HG03354 (cell line): ENCODE measurements around the gene HSD17B13.
"Not testable (repeated sequence)": the region's sequence is repeated elsewhere in the genome, so short reads cannot be mapped to it uniquely, and the experiment has no call there.

Source experiments
- ATAC-seq: cut with Tn5 transposase; IDR thresholded peaks from one replicate; pipeline ENCODE4 v1.9.1; 2021; ENCODE audit warnings: mild to moderate bottlenecking; ENCODE audit not compliant: unreplicated experiment, poor library complexity, severe bottlenecking

Gene HSD17B13, protein sequence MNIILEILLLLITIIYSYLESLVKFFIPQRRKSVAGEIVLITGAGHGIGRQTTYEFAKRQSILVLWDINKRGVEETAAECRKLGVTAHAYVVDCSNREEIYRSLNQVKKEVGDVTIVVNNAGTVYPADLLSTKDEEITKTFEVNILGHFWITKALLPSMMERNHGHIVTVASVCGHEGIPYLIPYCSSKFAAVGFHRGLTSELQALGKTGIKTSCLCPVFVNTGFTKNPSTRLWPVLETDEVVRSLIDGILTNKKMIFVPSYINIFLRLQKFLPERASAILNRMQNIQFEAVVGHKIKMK

GRCh38 chr4:87322754-87323153 is at the start of gene HSD17B13:
Gene HSD17B13 (minus strand): TSS chr4:87322882. CDS start chr4:87322841, 41 bp downstream.
- ATAC-seq = no peak

GRCh38 chr4:87370068-87370467 is 47.4 kb upstream of the HSD17B13 start:
- ATAC-seq = no peak

DNA sequence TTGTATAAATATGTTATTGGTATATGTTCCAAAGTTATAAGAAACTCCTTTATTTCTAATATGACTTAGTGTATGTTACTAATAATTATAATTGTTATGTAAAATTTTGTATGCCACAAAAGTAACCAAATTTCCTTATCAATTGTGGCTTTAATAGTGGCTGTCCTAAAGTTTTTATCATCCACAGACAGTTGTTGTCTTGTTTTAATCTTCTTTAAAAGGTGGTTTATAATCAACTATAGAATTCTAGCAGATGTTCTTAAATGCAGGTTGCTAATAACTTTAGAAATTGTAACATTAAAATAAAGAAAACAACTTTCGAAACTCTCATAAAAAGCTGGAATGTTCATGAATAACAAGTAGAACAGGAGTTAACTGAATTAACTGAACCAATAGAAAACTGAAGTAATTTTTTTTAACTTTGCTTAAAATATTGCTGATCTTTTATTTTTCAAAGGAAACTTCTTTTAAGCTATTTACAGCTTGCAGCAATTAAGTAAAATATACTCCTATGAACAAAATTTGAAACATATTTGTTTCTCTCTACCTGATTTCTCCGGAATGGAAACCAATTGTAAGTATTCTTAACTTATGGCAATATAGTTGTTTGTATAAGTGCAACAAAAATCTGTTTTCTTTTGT is 44.0 kb upstream of the HSD17B13 start:
- ATAC-seq = no peak

DNA sequence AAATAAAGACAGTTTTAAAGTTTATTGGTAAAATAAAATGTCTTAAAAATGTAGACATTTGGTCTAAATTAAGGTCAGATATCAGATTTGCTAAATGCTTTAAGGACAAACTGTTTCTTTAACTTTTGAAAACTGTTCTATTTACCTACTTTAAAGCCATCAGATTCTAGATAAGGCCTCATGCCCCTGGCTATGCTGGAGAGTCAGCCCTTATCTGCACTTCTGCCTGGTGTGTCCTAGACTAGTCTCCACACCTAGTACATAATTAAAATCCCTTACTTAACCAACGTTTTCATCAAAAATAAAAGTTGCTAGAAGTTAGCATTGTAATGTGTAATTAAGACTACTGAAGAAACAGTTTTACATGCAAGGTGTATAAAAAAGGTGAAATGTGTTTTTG is 42.7 kb upstream of the HSD17B13 start:
- ATAC-seq = no peak

- ATAC-seq = no peak
Measured at GRCh38 chr4:87363552-87363951, 40.9 kb upstream of the HSD17B13 start.

- ATAC-seq = no peak
Measured at GRCh38 chr4:87360338-87360935, 37.8 kb upstream of the HSD17B13 start.

GRCh38 chr4:87359258-87359657 is 36.6 kb upstream of the HSD17B13 start:
- ATAC-seq = no peak

DNA sequence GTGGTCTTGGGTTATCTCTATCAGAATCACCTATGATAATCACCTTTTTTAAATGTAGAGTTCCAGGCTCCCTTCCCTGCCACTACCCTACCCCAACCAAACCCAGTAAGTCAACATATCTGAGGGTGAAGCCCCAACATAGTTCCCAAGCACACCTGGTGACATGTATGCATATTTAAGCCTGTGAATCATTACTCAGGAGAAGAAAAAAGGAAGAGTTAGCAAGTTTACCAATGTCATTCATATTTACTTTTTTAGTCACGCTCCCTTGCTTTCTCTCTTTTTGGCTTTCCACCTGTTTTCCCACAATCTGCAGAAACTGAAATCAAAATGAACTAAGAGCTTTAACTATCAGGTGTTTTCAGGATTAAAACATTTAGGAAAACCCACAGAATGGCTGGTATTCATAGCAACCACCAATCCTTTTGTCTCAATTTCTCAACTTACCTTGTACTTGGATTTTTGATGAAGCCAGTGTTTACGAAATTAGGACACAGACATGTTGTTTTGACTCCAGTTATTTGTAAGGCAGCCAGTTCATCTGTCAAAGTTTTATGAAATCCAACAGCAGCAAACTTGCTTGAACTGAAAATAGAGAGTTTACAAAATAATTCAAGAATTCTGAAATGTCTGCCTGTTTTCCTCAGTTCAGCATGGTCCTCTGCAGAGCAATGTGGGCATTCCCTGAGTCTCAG is 34.3 kb upstream of the HSD17B13 start:
- no peak for ATAC-seq

- no peak for ATAC-seq
Measured at GRCh38 chr4:87354168-87355102, 31.8 kb upstream of the HSD17B13 start.

DNA sequence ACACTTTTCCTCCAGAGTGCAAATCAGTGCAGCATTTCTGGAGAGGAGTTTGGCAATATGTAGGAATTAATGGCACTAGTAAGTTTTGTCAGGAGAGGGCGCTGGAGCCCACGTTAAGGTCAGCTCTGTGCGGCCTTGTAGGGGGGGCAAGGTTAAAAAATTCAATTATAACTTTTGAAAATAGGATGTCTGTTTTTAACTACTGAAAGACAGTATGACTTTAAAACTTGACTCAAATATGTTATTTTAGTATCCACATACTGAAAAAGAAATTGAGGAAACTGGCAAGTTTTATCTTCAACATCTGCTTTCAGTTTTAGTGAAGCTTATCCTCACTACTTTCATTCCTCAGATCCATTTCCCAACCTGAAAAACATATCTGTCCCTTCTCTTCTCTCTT is 30.9 kb upstream of the HSD17B13 start:
- ATAC-seq = peak; percentile 87

DNA sequence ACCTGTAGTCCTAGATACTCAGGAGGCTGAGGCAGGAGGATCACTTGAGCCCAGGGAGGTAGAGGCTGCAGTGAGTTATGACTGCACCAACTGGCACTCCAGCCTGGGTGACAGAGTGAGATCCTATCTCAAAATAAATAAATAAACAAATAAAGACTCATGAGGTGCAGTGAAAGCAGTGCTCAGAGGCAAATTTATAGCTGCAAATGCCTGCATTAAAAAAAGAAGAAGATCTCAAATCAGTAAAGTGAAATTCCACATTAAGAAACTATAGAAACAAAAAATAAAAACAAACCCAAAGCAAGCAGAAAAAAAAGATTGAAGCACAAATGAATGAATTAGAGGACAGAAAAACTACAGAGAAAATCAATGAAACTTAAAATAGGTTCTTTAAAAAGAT is 22.5 kb upstream of the HSD17B13 start:
- ATAC-seq = no peak

- no peak for ATAC-seq
Measured at GRCh38 chr4:87342872-87343271, 20.2 kb upstream of the HSD17B13 start.

GRCh38 chr4:87341954-87342635 is 19.4 kb upstream of the HSD17B13 start:
- ATAC-seq = not testable (repeated sequence)

GRCh38 chr4:87339440-87339839 is 16.8 kb upstream of the HSD17B13 start:
- ATAC-seq = no peak

DNA sequence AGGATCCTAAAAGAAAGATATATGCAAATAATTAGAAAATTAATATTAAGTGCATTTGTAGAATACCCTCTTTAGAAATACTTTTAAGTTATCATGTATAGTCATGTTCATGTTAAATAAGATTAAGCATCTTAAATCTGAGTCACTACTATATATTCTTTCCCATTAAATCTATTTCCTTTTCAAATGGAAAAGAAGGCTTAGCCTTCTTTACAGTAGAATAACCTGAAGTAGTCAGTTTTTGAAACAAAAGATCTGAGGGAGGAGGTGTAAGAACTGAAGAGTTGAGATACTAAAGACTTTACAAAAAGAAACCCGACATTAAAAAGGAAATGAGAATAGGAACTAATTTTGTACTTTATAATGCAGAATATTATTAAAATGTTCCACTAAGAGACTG is 14.7 kb upstream of the HSD17B13 start:
- ATAC-seq = no peak

DNA sequence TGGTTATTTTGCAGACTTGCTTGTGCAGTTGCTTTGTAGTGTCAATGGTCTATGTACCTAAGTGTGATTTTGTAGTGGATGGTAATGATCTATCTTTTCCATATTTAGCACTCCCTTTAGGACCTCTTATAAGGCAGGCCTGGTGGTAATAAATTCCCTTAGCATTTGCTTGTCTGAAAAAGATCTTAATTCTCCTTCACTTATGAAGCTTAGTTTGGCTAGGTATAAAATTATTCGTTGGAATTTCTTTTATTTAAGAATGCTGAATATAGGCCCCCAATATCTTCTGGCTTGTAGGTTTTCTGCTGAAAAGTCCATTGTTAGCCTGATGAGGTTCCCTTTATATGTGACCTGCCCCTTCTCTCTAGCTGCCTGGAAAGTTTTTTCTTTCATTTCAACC is 10.6 kb upstream of the HSD17B13 start:
- ATAC-seq = no peak

GRCh38 chr4:87330761-87331160 is 8.1 kb upstream of the HSD17B13 start:
- no peak for ATAC-seq

DNA sequence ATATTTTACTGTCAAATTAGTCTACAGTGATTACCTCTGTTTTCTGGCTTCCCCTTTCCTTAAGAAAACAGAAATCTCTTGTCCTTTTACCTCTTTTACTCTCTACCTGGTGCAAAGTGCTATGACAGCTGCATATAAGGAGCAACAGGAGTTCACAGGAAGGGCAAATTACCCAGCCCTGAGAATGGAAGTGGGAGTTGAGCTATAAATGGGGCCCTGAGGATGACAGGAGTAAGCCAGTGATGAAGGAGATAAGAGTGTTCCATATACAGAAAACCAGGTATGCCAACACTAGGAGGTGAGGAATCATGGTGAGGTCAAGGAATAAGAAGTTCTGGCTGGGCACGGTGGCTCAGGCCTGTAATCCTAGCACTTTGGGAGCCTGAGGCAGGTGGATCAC is 4.5 kb upstream of the HSD17B13 start:
- ATAC-seq = no peak

- ATAC-seq = no peak
Measured at GRCh38 chr4:87326460-87326859, 3.8 kb upstream of the HSD17B13 start.
